ENCODE results near the gene WFDC2.

WFDC2 gene, protein sequence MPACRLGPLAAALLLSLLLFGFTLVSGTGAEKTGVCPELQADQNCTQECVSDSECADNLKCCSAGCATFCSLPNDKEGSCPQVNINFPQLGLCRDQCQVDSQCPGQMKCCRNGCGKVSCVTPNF

GRCh38 chr20:45469336-45470261, at the start of gene WFDC2:
Gene WFDC2 (plus strand): TSS chr20:45469753. CDS start chr20:45469782, 29 bp downstream.
- DNase-seq = no peak

- no peak for DNase-seq
Observed at GRCh38 chr20:45420125-45420524, 49.4 kb upstream of the WFDC2 start.

DNA sequence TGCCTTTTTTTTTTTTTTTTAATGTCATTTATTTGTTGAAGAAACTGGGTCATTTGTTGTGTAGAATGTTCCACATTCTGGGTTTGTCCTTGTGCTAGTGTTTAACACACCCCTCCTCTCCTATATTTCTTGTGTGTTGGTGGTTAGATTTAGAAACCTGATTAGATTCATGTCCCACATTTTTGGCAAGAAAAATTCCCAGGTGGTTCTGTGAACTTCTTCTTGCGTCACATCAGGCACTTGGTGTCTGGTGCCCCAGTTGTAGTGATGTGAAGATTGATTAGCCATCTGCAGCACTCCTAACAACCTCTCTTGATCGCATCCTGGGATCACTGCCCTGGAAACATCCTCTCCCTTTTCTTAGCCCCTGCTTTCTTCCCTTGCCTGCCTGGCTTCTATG, 45.9 kb upstream of the WFDC2 start:
- DNase-seq = no peak

- no peak for DNase-seq
Observed at GRCh38 chr20:45425561-45425960, 44.0 kb upstream of the WFDC2 start.

- DNase-seq = no peak
Observed at GRCh38 chr20:45426320-45427016, 43.1 kb upstream of the WFDC2 start.

- DNase-seq = no peak
Observed at GRCh38 chr20:45427236-45428149, 42.1 kb upstream of the WFDC2 start.

DNA sequence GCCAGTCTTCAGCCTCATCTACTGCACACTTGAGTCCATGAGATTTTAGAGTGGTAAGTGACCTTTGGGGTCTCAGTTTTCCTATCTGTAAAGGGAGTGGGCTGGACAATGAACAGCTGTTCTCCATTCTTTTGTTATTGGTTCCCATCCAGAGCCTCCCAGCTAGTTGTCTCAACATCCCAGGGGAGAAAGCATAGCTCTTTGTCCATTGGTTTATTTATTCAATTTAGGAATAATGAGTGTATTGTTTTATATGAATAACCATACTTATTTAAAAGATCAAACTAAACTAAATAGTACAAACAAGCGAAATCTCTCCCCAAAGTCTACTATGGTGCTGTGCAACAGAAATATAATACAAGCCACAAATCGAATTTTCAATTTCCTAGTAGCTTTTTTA, 39.9 kb upstream of the WFDC2 start:
- no peak for DNase-seq

- peak; percentile 27 for DNase-seq
Observed at GRCh38 chr20:45432294-45432693, 37.3 kb upstream of the WFDC2 start.

DNA sequence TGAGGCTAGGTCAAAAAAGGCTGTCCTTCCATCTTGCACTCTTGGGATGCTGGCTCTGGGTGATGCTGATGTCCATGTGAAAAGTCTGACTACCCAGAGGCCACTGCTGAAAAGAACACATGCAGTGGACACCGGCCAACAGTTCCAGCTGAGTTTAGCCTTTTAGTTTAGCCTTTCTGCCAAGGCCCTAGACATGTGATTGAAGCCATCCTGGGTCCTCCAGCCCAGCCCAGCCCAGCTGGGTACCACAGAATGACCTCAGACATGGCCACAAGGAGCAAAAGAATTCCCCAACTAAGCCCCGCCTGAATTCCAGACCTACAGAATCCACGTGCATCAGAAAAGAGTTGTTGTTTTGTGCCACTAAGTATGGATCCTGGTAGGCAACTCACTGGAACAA, 36.2 kb upstream of the WFDC2 start:
- no peak for DNase-seq

GRCh38 chr20:45433976-45434375, 35.6 kb upstream of the WFDC2 start:
- DNase-seq = no peak

GRCh38 chr20:45436732-45437485, 32.6 kb upstream of the WFDC2 start:
- DNase-seq = peak; percentile 90

GRCh38 chr20:45440424-45440823, 29.1 kb upstream of the WFDC2 start:
- no peak for DNase-seq

- DNase-seq = no peak
Observed at GRCh38 chr20:45440891-45441685, 28.5 kb upstream of the WFDC2 start.

GRCh38 chr20:45441746-45442145, 27.8 kb upstream of the WFDC2 start:
- DNase-seq = no peak

DNA sequence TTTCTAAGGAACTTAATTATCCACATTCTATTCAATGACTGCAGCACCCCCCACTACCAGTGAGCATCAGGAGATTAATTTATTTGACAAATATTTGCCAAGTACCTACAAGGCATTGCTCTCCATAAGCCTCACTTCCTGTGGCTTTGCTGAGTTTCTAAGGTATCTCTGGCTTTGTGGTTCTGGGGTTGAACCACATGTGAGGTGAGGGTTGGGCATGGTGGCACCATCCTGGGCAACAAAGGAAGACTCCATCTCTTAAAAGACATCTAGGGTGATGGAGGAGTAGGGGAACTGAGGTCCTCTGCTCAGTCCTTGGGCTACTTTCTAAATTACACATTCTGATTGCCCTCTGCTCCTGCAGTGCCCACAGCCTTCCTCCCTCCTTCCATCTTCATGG, 25.5 kb upstream of the WFDC2 start:
- peak; percentile 52 for DNase-seq

GRCh38 chr20:45445805-45446562, 23.6 kb upstream of the WFDC2 start:
- DNase-seq = peak; percentile 47

DNA sequence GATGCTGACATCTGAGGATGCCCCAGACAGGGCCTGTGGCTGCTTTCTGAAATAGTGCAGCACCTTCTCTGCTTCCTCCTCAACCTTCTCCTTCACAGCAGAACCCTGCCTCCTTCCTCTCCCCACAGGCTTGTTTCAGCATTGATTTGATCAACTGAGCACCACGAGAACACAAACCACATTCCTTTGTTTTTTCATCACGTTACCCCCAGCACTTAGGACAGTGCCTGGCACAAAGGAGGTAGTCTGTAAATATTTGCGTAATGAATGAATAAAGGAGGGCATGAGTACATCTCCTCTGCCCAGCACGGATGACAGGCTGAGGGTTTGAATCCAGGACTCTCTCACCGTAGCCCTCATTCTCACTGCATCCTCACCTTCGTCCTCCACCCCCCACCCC, 21.3 kb upstream of the WFDC2 start:
- no peak for DNase-seq

GRCh38 chr20:45449528-45449927, 20.0 kb upstream of the WFDC2 start:
- DNase-seq = no peak

GRCh38 chr20:45450097-45450818, 19.3 kb upstream of the WFDC2 start:
- DNase-seq = peak; percentile 60

- no peak for DNase-seq
Observed at GRCh38 chr20:45452238-45452637, 17.3 kb upstream of the WFDC2 start.

Data from CD4-positive, alpha-beta T cell treated with Interleukin-10 for 1 hour (primary cell).